H1 (cell line): ENCODE results near the gene TCF7L1. TPM values are rescaled to one million over a fixed set of nuclear protein-coding genes. Genes with fewer than 3 reads are reported as not detected.

Source experiments
- CTCF ChIA-PET: fragments of 300-600 bp; sonication (Branson Sonifier 250); formaldehyde crosslinking; loops from one replicate; lab custom pipeline; 2021; ENCODE audit not compliant: partially characterized antibody; lab: Charles Lee
- POLR2A ChIA-PET: fragments of 300-600 bp; sonication (Branson Sonifier 250); formaldehyde crosslinking; loops from one replicate; lab custom pipeline; 2021; ENCODE audit warnings: inconsistent platforms; ENCODE audit not compliant: partially characterized antibody; lab: Charles Lee
- DNase-seq, 2 experiments: peaks; one replicate each; pipeline versions ENCODE4 v3.0.0 to v3.0.0-alpha.2; 2010 to 2022; ENCODE audit warnings: low spot score in 2 of 2, low read depth in 1 of 2, mixed read lengths in 1 of 2
- FAIRE-seq: peaks from 2 replicates; lab custom pipeline; 2011; peaks lifted over from hg19 to GRCh38; lab: Jason Lieb, UNC
- H2AFZ ChIP-seq: 2 replicates; pipeline ENCODE4 v1.8.1; 2012; ENCODE audit warnings: low read length, inconsistent platforms
- H2AK5ac ChIP-seq: 2 replicates; pipeline ENCODE4 v1.6.1; 2013; ENCODE audit warnings: low read depth, low read length
- H2BK120ac ChIP-seq: replicated peaks from 2 replicates; pipeline ENCODE3; 2013; ENCODE audit warnings: low read depth, low read length, inconsistent platforms
- H2BK12ac ChIP-seq: 2 replicates; pipeline ENCODE4 v1.6.1; 2013; ENCODE audit warnings: low read depth, low read length
- H2BK15ac ChIP-seq: 2 replicates; pipeline ENCODE4 v1.6.1; 2013; ENCODE audit warnings: low read length
- H2BK20ac ChIP-seq: 2 replicates; pipeline ENCODE4 v1.6.1; 2013; ENCODE audit warnings: low read length
- H2BK5ac ChIP-seq: 2 replicates; pipeline ENCODE4 v1.6.1; 2013; ENCODE audit warnings: low read depth, low read length
- H3K14ac ChIP-seq: 2 replicates; pipeline ENCODE4 v1.6.1; 2013; ENCODE audit warnings: inconsistent platforms; ENCODE audit not compliant: insufficient read length
- H3K18ac ChIP-seq: 2 replicates; pipeline ENCODE4 v1.6.1; 2013; ENCODE audit warnings: low read length; ENCODE audit errors: extremely low read depth
- H3K23ac ChIP-seq: 2 replicates; pipeline ENCODE4 v1.6.1; 2013; ENCODE audit warnings: inconsistent platforms; ENCODE audit not compliant: insufficient read length
- H3K23me2 ChIP-seq: 2 replicates; pipeline ENCODE4 v1.6.1; 2013; ENCODE audit warnings: low read depth, low read length
- H3K27ac ChIP-seq: 2 replicates; pipeline ENCODE4 v1.6.1; 2011; ENCODE audit warnings: low read depth, low read length, inconsistent platforms
- H3K27me3 ChIP-seq, 4 experiments: replicated peaks in 1 of 4; 1 replicate in 1 of 4; 2 replicates in 3 of 4; pipeline versions ENCODE4 v1.6.1 to v1.8.1; 2011 to 2013; ENCODE audit warnings: low read length in 3 of 4, mild to moderate bottlenecking in 3 of 4, inconsistent platforms in 2 of 4, mixed read lengths in 2 of 4, moderate library complexity in 1 of 4; ENCODE audit not compliant: control insufficient read depth in 3 of 4, insufficient read depth in 3 of 4; ENCODE audit errors: extremely low read depth in 1 of 4
- H3K36me3 ChIP-seq, 4 experiments: 2 replicates each; pipeline versions ENCODE4 v1.6.1 to v1.8.1; 2011 to 2013; ENCODE audit warnings: mild to moderate bottlenecking in 4 of 4, low read length in 3 of 4, moderate library complexity in 2 of 4, control low read depth in 1 of 4, inconsistent platforms in 1 of 4; ENCODE audit not compliant: insufficient read depth in 4 of 4, control insufficient read depth in 2 of 4
- H3K4ac ChIP-seq: replicated peaks from 2 replicates; pipeline ENCODE3; 2013; ENCODE audit warnings: low read length, low read depth, mixed read lengths, inconsistent platforms; ENCODE audit not compliant: insufficient read length
- H3K4me1 ChIP-seq, 4 experiments: replicated peaks in 1 of 4; 1 replicate in 1 of 4; 2 replicates in 3 of 4; pipeline versions ENCODE4 v1.6.1 to v1.8.1; 2011 to 2013; ENCODE audit warnings: low read length in 3 of 4, inconsistent platforms in 2 of 4, mixed read lengths in 1 of 4; ENCODE audit not compliant: insufficient read depth in 4 of 4, control insufficient read depth in 3 of 4
- H3K4me2 ChIP-seq, 2 experiments: 2 replicates each; pipeline versions ENCODE4 v1.6.1 to v1.8.1; 2011 to 2013; ENCODE audit warnings: low read depth in 2 of 2, low read length in 2 of 2, control low read depth in 1 of 2, inconsistent platforms in 1 of 2, mild to moderate bottlenecking in 1 of 2; ENCODE audit not compliant: insufficient read depth in 1 of 2
- H3K4me3 ChIP-seq, 4 experiments: fragments of 200-600, 300-600 bp in 1 of 4; sonication (generic), shearing (Covaris generic), sonication (Bioruptor Twin) in 1 of 4; 2 replicates each; pipeline versions ENCODE4 v1.5.1 to v1.8.1; 2011 to 2016; ENCODE audit warnings: low read length in 4 of 4, low read depth in 3 of 4, control low read depth in 2 of 4, inconsistent platforms in 2 of 4, mild to moderate bottlenecking in 2 of 4, mixed read lengths in 1 of 4, moderate library complexity in 1 of 4; ENCODE audit not compliant: insufficient read depth in 2 of 4; ENCODE audit errors: extremely low read depth in 1 of 4
- H3K56ac ChIP-seq: replicated peaks from 2 replicates; pipeline ENCODE3; 2013; ENCODE audit warnings: low read depth, mild to moderate bottlenecking, mixed read lengths, low read length, inconsistent platforms; ENCODE audit not compliant: insufficient read length
- H3K79me1 ChIP-seq: 2 replicates; pipeline ENCODE4 v1.6.1; 2013; ENCODE audit warnings: low read depth, low read length, control low read depth
- H3K79me2 ChIP-seq, 2 experiments: 2 replicates each; pipeline versions ENCODE4 v1.6.1 to v1.8.1; 2012 to 2013; ENCODE audit warnings: low read length in 2 of 2, mild to moderate bottlenecking in 2 of 2, inconsistent platforms in 1 of 2; ENCODE audit not compliant: insufficient read depth in 2 of 2, control insufficient read depth in 1 of 2
- H3K9ac ChIP-seq, 4 experiments: replicated peaks in 1 of 4; 1 replicate in 1 of 4; 2 replicates in 3 of 4; pipeline versions ENCODE4 v1.6.1 to v1.8.1; 2011 to 2013; ENCODE audit warnings: low read depth in 3 of 4, low read length in 3 of 4, control low read depth in 2 of 4, mild to moderate bottlenecking in 2 of 4, moderate library complexity in 2 of 4, inconsistent platforms in 1 of 4; ENCODE audit errors: extremely low read depth in 1 of 4
- H3K9me3 ChIP-seq, 2 experiments: 2 replicates each; pipeline versions ENCODE4 v1.6.1 to v1.8.1; 2012 to 2013; ENCODE audit warnings: mild to moderate bottlenecking in 2 of 2, moderate library complexity in 2 of 2, control low read depth in 1 of 2, inconsistent platforms in 1 of 2, low read depth in 1 of 2, low read length in 1 of 2, mixed read lengths in 1 of 2; ENCODE audit not compliant: insufficient read depth in 2 of 2
- H4K20me1 ChIP-seq, 2 experiments: replicated peaks in 1 of 2; 2 replicates each; pipeline versions ENCODE3 to v1.8.1; 2011 to 2013; ENCODE audit warnings: inconsistent platforms in 2 of 2, low read length in 2 of 2, mild to moderate bottlenecking in 1 of 2; ENCODE audit not compliant: insufficient read depth in 2 of 2, control insufficient read depth in 1 of 2
- H4K5ac ChIP-seq: 2 replicates; pipeline ENCODE4 v1.6.1; 2013; ENCODE audit warnings: low read length, low read depth, mixed read lengths, inconsistent platforms; ENCODE audit not compliant: insufficient read length
- H4K8ac ChIP-seq: 2 replicates; pipeline ENCODE4 v1.8.0; 2013; ENCODE audit warnings: mild to moderate bottlenecking, moderate library complexity, low read length, inconsistent platforms; ENCODE audit not compliant: insufficient read depth; ENCODE audit errors: extremely low read depth
- H4K91ac ChIP-seq: replicated peaks from 2 replicates; pipeline ENCODE3; 2013; ENCODE audit warnings: low read length, mixed read lengths, inconsistent platforms; ENCODE audit not compliant: insufficient read length
- CREB1 ChIP-seq: IDR thresholded peaks from 2 replicates; pipeline ENCODE4 v1.6.1; 2012; ENCODE audit warnings: inconsistent platforms
- JUN ChIP-seq: IDR thresholded peaks from 2 replicates; pipeline ENCODE4 v1.6.1; 2011; ENCODE audit warnings: low read depth, mild to moderate bottlenecking, improper control_type of control experiment, low read length
- PHF8 ChIP-seq: fragments of 200-600 bp; sonication (generic); conservative IDR thresholded peaks from 2 replicates; pipeline ENCODE4 v1.7.1; 2012; ENCODE audit warnings: low read depth, mild to moderate bottlenecking, inconsistent platforms, low read length, moderate library complexity
- POLR2AphosphoS5 ChIP-seq: IDR thresholded peaks from 2 replicates; pipeline ENCODE4 v1.6.1; 2011; ENCODE audit warnings: low read depth, low read length
- RAD21 ChIP-seq, 2 experiments: IDR thresholded peaks in 1 of 2; conservative IDR thresholded peaks in 1 of 2; 2 replicates each; pipeline ENCODE4 v1.6.1; 2011; ENCODE audit warnings: low read depth in 2 of 2, low read length in 2 of 2, improper control_type of control experiment in 1 of 2, inconsistent platforms in 1 of 2, mild to moderate bottlenecking in 1 of 2, moderate library complexity in 1 of 2
- TBP ChIP-seq: IDR thresholded peaks from 2 replicates; pipeline ENCODE4 v1.6.1; 2011; ENCODE audit warnings: low read depth, low read length, improper control_type of control experiment
- WGBS, 2 experiments: shearing (Covaris generic) in 1 of 2; methylation state at CpG; one replicate each; pipeline versions ENCODE4 v1.1.6 to v1.1.7; 2013 to 2015; ENCODE audit warnings: low lambda C conversion rate in 2 of 2, mixed read lengths in 2 of 2, inconsistent platforms in 1 of 2, low coverage in 1 of 2, missing lambda C conversion rate in 1 of 2; ENCODE audit not compliant: insufficient replicate concordance in 2 of 2, insufficient coverage in 1 of 2, insufficient read length in 1 of 2; ENCODE audit errors: extremely low coverage in 1 of 2, missing lambda C conversion rate in 1 of 2; 5-methylcytosine and 5-hydroxymethylcytosine counted together
- polyA plus RNA-seq, 7 experiments: library from polyadenylated mRNA; depleted of rRNA in 3 of 7; stranded (reverse) in 5 of 7; unstranded in 2 of 7; fragments of >200 nt in 5 of 7; fragments of 200-250 nt in 2 of 7; gene quantifications; 1 replicate in 5 of 7; 2 replicates in 1 of 7; 4 replicates in 1 of 7; pipeline versions ENCODE4 v1.2.1 to v1.2.3, GENCODE V29; 2011 to 2013; ENCODE audit warnings: missing spikeins in 2 of 7, mixed read lengths in 2 of 7
- total RNA-seq: library from RNA; stranded (reverse); fragmentation: NEBNext Ultra II Directional; extraction: Animal tissue kit (Norgen Biotek cat#: 25700); gene quantifications from 2 replicates; pipeline ENCODE4 v1.2.1, GENCODE V29; 2021
- TF ChIP-seq, protein P1 (sequence below): IDR thresholded peaks from 2 replicates; pipeline ENCODE4 v1.6.1; 2011; ENCODE audit warnings: low read depth, mild to moderate bottlenecking, low read length; ENCODE audit not compliant: insufficient read depth
- TF ChIP-seq, protein P2 (sequence below): IDR thresholded peaks from 2 replicates; pipeline ENCODE4 v1.6.1; 2012; ENCODE audit warnings: inconsistent platforms

TCF7L1 gene
- total and polyA plus RNA-seq, 2 of the 8 experiments (the other 6 are each of a cell fraction or from before 2014, with no cell fraction given) = 27.5 to 108 TPM

DNA sequence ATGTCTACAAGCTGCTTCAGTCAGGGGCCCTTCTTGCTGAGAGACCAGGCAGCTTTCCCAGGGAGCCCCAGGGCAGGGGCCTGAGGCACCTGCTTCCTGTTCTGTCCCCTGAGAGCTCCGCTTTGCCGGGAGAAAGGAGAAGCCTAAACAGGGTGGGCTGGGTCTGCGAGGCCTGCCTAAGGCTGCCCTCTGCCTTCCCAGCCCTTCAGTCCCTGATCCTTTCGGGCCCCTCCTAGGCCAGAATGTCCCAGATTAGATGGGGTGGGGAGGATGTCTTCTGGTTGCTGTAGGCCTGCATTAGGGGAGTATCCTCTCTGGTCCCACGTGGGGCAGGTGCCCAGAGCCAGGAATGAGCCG, 122.2 kb downstream of the TCF7L1 start:
- H2BK5ac ChIP-seq = peak overlapping the region; percentile 96

More for the DNA sequence above, 122.2 kb downstream of the TCF7L1 start:
- peak overlapping the region in 3 of 4 experiments; percentile 18 to 79 (median 76); a peak in 4 of 7 replicates for H3K9ac ChIP-seq
- H3K23me2 ChIP-seq = peaks cover 6% of the 10 kb centered on the region; the same call in 1 of the 2 replicates
- TF ChIP-seq PHF8 (no peak), RAD21 (IDR thresholded peaks at IDR 0.05 in 1 of 2, conservative IDR thresholded peaks at IDR 0.05 in 1 of 2; ENCODE audit: low read depth in 2 of 2, low read length in 2 of 2) (peak in 1 of 2 experiments; percentile 1; a peak in 1 of 4 replicates), CREB1 (0 out of 2 replicates have a peak, but pooled peaks have one; percentile 1), POLR2AphosphoS5 (no peak), JUN (no peak), TBP (no peak)
- TF ChIP-seq, protein P1, sequence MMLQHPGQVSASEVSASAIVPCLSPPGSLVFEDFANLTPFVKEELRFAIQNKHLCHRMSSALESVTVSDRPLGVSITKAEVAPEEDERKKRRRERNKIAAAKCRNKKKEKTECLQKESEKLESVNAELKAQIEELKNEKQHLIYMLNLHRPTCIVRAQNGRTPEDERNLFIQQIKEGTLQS = no peak
- TF ChIP-seq, protein P2, sequence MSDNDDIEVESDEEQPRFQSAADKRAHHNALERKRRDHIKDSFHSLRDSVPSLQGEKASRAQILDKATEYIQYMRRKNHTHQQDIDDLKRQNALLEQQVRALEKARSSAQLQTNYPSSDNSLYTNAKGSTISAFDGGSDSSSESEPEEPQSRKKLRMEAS = no peak
- TF ChIP-seq, all 59 proteins: peak for 2
- peak overlapping the region; percentile 99 for H2BK12ac ChIP-seq
- DNase-seq (no peak), FAIRE-seq (no peak)
- H3K14ac ChIP-seq = no peak overlapping the region
- no peaks in the 10 kb centered on the region for H3K36me3 ChIP-seq
- CTCF ChIA-PET = interaction anchor here (0.8 to 21.9 kb wide), 19 partner anchors 10 to 188 kb away, joined by 3 to 283 read pairs (median 5); partner anchors contain the start of gene TCF7L1
- no peak overlapping the region for H3K23ac ChIP-seq
- H2BK120ac ChIP-seq = peak overlapping the region; percentile 81
- POLR2A ChIA-PET = interaction anchor here (0.8 to 6.7 kb wide), 27 partner anchors 8 to 283 kb away, joined by 3 to 60 read pairs (median 4); partner anchors contain the start of genes TCF7L1 and TGOLN2
- H3K9me3 ChIP-seq = no peaks in the 10 kb centered on the region
- H3K79me2 ChIP-seq = peaks cover 0 to 70% of the 10 kb centered on the region in 2 experiments; a peak in 3 of 4 replicates
- H4K91ac ChIP-seq = peak overlapping the region; percentile 92
- peak overlapping the region; percentile 99 for H3K18ac ChIP-seq
- H2AK5ac ChIP-seq = peak overlapping the region; percentile 18; the same call in 1 of the 2 replicates
- H4K20me1 ChIP-seq = no peaks in the 10 kb centered on the region
- H3K4me3 ChIP-seq = peak overlapping the region in 2 of 4 experiments; percentile 24 to 48; a peak in 6 of 8 replicates
- H2BK20ac ChIP-seq = peak overlapping the region; percentile 73
- H3K27me3 ChIP-seq = no peaks in the 10 kb centered on the region
- peak overlapping the region; percentile 53 for H4K5ac ChIP-seq
- H3K27ac ChIP-seq = peak overlapping the region; percentile 97
- peaks cover 4% of the 10 kb centered on the region; the same call in 1 of the 2 replicates for H3K79me1 ChIP-seq
- 0 out of 2 replicates have a peak overlapping the region, but pooled peaks have one; percentile 47 for H4K8ac ChIP-seq
- WGBS, 2 experiments = 26% methylated on average over 6 of the region's 6 CpGs; no CpG with 5 or more reads in 1 of the 2 experiments
- peak overlapping the region; percentile 83 for H3K4ac ChIP-seq
- H3K4me2 ChIP-seq = peak overlapping the region; percentile 68 to 74
- no peak overlapping the region for H2AFZ ChIP-seq
- H2BK15ac ChIP-seq = 0 out of 2 replicates have a peak overlapping the region, but pooled peaks have one; percentile 48
- H3K56ac ChIP-seq = peak overlapping the region; percentile 43
- peaks cover 43 to 70% (median 59%) of the 10 kb centered on the region in 4 experiments for H3K4me1 ChIP-seq
